Measurements from ENCODE around the gene RGS7.

GRCh38 chr1:240801442-240801841, 555.6 kb downstream of the RGS7 start:
- TF ChIP-seq POLR2A (IDR thresholded peaks at IDR 0.05): no peak
- no peak for TF ChIP-seq CTCF (IDR thresholded peaks at IDR 0.05 in 4 of 5, conservative IDR thresholded peaks at IDR 0.05 in 1 of 5)
